Right atrium auricular region (tissue), 2 donors: Measurements from ENCODE around the gene ST6GALNAC3. TPM values are rescaled to one million over a fixed set of nuclear protein-coding genes. Genes with fewer than 3 reads are reported as not detected.

Source experiments
- DNase-seq: peaks from one replicate; pipeline ENCODE4 v3.0.0-alpha.2; 2019; ENCODE audit warnings: low spot score
- H3K27ac ChIP-seq, 2 donors: fragments of 200-600 bp; sonication (generic); 1 replicate in 1 of 2; 2 replicates in 1 of 2; pipeline ENCODE4 v1.5.1; 2016 to 2019
- H3K27me3 ChIP-seq, 2 donors: fragments of 200-600 bp; sonication (generic); one replicate each; pipeline versions ENCODE4 v1.5.1 to v1.6.0; 2017 to 2019
- H3K36me3 ChIP-seq: fragments of 200-600 bp; sonication (generic); one replicate; pipeline ENCODE4 v1.5.1; 2016
- H3K4me1 ChIP-seq, 2 donors: fragments of 200-600 bp; sonication (generic); one replicate each; pipeline versions ENCODE4 v1.5.1 to v1.6.0; 2017 to 2019
- H3K4me3 ChIP-seq, 2 donors: fragments of 200-600 bp; sonication (generic); 1 replicate in 1 of 2; 2 replicates in 1 of 2; pipeline ENCODE4 v1.5.1; 2017 to 2019; ENCODE audit warnings: mild to moderate bottlenecking in 1 of 2, moderate library complexity in 1 of 2
- H3K9me3 ChIP-seq, 2 donors: fragments of 200-600 bp; sonication (generic); one replicate each; pipeline ENCODE4 v1.5.1; 2019
- CTCF ChIP-seq, 2 donors: fragments of 200-600 bp; sonication (generic); IDR thresholded peaks; one replicate each; pipeline ENCODE4 v1.5.1; 2019; ENCODE audit warnings: antibody characterized with exemption in 2 of 2
- total RNA-seq, 2 donors: library from RNA; depleted of rRNA; stranded (reverse); fragments of >200 nt; gene quantifications; one replicate each; pipeline ENCODE4 v1.1.0, GENCODE V29; 2016

Gene ST6GALNAC3
- total RNA-seq, 2 donors from 2014 or later = 6.8 to 9.3 TPM

- no peak for TF ChIP-seq CTCF (IDR thresholded peaks at IDR 0.05)
- Histone ChIP-seq H3K4me1 (no peaks in the 10 kb centered on the region), H3K4me3 (no peak overlapping the region), H3K36me3 (no peaks in the 10 kb centered on the region), H3K27ac (no peak overlapping the region), H3K9me3 (peaks cover 0 to 15% of the 10 kb centered on the region in 2 donors), H3K27me3 (no peaks in the 10 kb centered on the region)
- DNase-seq = no peak
These were observed 327.6 kb downstream of the ST6GALNAC3 start for GRCh38 chr1:76402128-76402527.

DNA sequence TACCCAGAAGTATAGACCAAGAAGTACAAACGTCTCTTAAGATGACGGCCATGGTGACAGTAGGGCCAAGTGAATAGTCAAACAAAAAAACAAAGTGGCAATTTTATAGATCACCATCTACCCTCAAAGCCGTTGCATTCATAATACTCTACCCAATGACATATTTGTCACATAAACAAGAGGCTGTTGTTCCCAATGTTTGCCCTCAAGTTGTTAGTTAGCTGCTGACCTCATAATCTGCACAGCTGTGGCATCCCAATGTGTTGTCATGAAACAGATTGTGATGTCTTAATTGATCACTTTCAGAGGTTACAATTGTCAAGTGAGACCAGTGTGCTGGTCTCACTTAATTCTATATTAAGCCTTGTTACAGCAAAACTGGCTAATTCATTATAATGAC lies 333.8 kb downstream of the ST6GALNAC3 start:
- TF ChIP-seq CTCF (IDR thresholded peaks at IDR 0.05) = no peak
- H3K4me3 ChIP-seq = no peak overlapping the region
- no peaks in the 10 kb centered on the region for H3K4me1 ChIP-seq
- H3K27ac ChIP-seq = no peak overlapping the region
- DNase-seq = no peak
- H3K9me3 ChIP-seq = no peaks in the 10 kb centered on the region
- no peaks in the 10 kb centered on the region for H3K36me3 ChIP-seq
- H3K27me3 ChIP-seq = no peaks in the 10 kb centered on the region

- H3K36me3 ChIP-seq = no peaks in the 10 kb centered on the region
- TF ChIP-seq CTCF (IDR thresholded peaks at IDR 0.05) = no peak
- no peak overlapping the region for H3K27ac ChIP-seq
- H3K9me3 ChIP-seq = no peaks in the 10 kb centered on the region
- H3K4me3 ChIP-seq = no peak overlapping the region
- no peak for DNase-seq
- no peaks in the 10 kb centered on the region for H3K4me1 ChIP-seq
- H3K27me3 ChIP-seq = no peaks in the 10 kb centered on the region
These were observed 336.0 kb downstream of the ST6GALNAC3 start for GRCh38 chr1:76410499-76410898.

GRCh38 chr1:76418531-76418930 lies 344.0 kb downstream of the ST6GALNAC3 start:
- H3K27ac ChIP-seq = no peak overlapping the region
- DNase-seq = no peak
- H3K9me3 ChIP-seq = no peaks in the 10 kb centered on the region
- H3K4me1 ChIP-seq = no peaks in the 10 kb centered on the region
- H3K36me3 ChIP-seq = no peaks in the 10 kb centered on the region
- TF ChIP-seq CTCF (IDR thresholded peaks at IDR 0.05) = no peak
- H3K4me3 ChIP-seq = no peak overlapping the region
- H3K27me3 ChIP-seq = no peaks in the 10 kb centered on the region

DNA sequence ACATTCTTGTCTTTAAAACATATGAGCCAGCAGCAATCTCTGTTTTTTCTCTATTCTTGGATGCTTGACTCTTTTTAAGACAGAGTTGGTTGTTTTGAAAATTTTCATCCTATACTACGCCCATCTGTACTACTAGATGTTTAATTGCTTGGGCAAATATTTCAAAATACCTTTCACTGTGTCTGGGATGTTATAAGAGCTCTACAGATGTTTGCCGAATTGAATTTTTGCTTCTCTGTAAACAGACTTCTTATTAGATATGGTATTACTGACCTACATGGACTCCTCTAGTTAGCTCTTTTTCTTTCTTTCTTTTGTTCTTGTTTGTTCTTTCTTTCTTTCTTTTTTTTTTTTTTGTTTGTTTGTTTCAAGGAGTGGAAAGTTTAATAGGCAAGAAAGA lies 345.1 kb downstream of the ST6GALNAC3 start:
- DNase-seq = no peak
- H3K27ac ChIP-seq = no peak overlapping the region
- H3K4me3 ChIP-seq = no peak overlapping the region

More for the DNA sequence above, 345.1 kb downstream of the ST6GALNAC3 start:
- Histone ChIP-seq H3K36me3 (no peaks in the 10 kb centered on the region), H3K9me3 (no peaks in the 10 kb centered on the region), H3K27me3 (no peaks in the 10 kb centered on the region), H3K4me1 (no peaks in the 10 kb centered on the region)
- no peak for TF ChIP-seq CTCF (IDR thresholded peaks at IDR 0.05)
